ENCODE results near the gene ICAM1.

GRCh38 chr19:10317045-10317856 is 46.3 kb downstream of the ICAM1 start:
- TF ChIP-seq CTCF (IDR thresholded peaks at IDR 0.05) (no peak), POLR2A (IDR thresholded peaks at IDR 0.05) (no peak)

All from right lobe of liver (tissue), 4 donors.